Measurements from ENCODE around the gene ARAP2. TPM values are rescaled to one million over a fixed set of nuclear protein-coding genes. Genes with fewer than 3 reads are reported as not detected.

Gene ARAP2
- total RNA-seq, 1 experiment from 2014 or later: not detected

- in situ Hi-C loops (cut with HindIII; ENCODE audit: low sequenced_read_pairs): no loop called here
- no peak for DNase-seq (ENCODE audit: low spot score)
Observed at GRCh38 chr4:36024901-36025660, 219.2 kb downstream of the ARAP2 start.

DNA sequence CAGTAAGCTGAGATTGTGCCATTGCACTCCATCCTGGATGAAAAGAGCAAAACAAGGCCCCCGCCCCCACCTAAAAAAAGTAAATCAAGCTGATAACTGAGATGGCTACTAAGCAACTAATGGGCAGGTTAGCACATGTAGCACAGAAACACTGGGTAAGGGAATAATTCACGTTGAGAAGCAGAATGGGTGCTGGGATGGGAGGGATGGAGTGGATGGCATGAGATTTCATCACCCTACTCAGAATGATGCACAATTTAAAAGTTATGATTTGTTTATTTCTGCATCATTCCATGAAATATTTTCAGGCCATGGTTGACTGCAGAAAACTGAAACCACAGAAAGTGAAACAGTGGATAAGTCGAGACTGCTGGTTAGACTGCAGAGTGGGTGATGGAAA lies 224.0 kb downstream of the ARAP2 start:
- DNase-seq (ENCODE audit: low spot score): no peak
- in situ Hi-C loops (cut with HindIII; ENCODE audit: low sequenced_read_pairs): no loop called here

Other genes with a start within 250 kb of the ARAP2 start
- not detected in 2 replicates for gene DTHD1, start 37.1 kb upstream of the ARAP2 start, total RNA-seq (2014; rRNA removed; shearing (Covaris generic))